Measurements from ENCODE around the gene CWC22. TPM values are rescaled to one million over a fixed set of nuclear protein-coding genes. Genes with fewer than 3 reads are reported as not detected.
"Not testable (repeated sequence)": the region's sequence is repeated elsewhere in the genome, so short reads cannot be mapped to it uniquely, and the experiment has no call there.

The CWC22 gene
- total and polyA plus RNA-seq, 2 of the 8 experiments (the other 6 are each of a cell fraction or from before 2014, with no cell fraction given) = 3.7 to 34.0 TPM

DNA sequence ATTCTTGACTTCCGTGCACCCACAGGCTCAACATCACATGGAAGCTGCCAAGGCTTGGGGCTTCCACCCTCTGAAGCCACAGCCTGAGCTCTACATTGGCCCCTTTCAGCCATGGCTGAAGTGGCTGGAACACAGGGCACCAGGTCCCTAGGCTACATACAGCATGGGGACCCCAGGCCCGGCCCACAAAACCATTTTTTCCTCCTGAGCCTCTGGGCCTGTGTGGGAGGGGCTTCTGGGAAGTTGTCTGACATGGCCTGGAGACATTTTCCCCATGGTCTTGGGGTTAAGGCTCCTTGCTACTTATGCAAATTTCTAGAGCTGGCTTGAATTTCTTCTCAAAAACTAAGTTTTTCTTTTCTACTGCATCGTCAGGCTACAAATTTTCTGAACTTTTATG lies 77.1 kb downstream of the CWC22 start:
- FAIRE-seq; H3K27ac ChIP-seq (ENCODE audit: low read depth, low read length); H4K20me1 ChIP-seq (replicated peaks in 1 of 2; ENCODE audit: control insufficient read depth in 1 of 2, insufficient read depth in 2 of 2, low read length in 2 of 2); H4K91ac ChIP-seq (replicated peaks; ENCODE audit: insufficient read length, low read length); H4K5ac ChIP-seq (ENCODE audit: insufficient read length, low read depth, low read length); H2BK20ac ChIP-seq (ENCODE audit: low read length); H3K4me1 ChIP-seq (replicated peaks in 1 of 4; ENCODE audit: control insufficient read depth in 3 of 4, insufficient read depth in 4 of 4, low read length in 3 of 4); H3K56ac ChIP-seq (replicated peaks; ENCODE audit: insufficient read length, low read depth, low read length); H3K36me3 ChIP-seq (ENCODE audit: control insufficient read depth in 2 of 4, insufficient read depth in 4 of 4, low read length in 3 of 4); H3K79me2 ChIP-seq (ENCODE audit: control insufficient read depth in 1 of 2, insufficient read depth in 2 of 2, low read length in 2 of 2); H2BK120ac ChIP-seq (replicated peaks; ENCODE audit: low read depth, low read length); H2BK5ac ChIP-seq (ENCODE audit: low read depth, low read length); H3K27me3 ChIP-seq (replicated peaks in 1 of 4; ENCODE audit: control insufficient read depth in 3 of 4, extremely low read depth in 1 of 4, insufficient read depth in 3 of 4, low read length in 3 of 4); H3K4me3 ChIP-seq (ENCODE audit: extremely low read depth in 1 of 4, insufficient read depth in 2 of 4, low read depth in 3 of 4, low read length in 4 of 4); H3K9ac ChIP-seq (replicated peaks in 1 of 4; ENCODE audit: extremely low read depth in 1 of 4, low read depth in 3 of 4, low read length in 3 of 4); H2AFZ ChIP-seq (ENCODE audit: low read length); H3K23me2 ChIP-seq (ENCODE audit: low read depth, low read length); H3K23ac ChIP-seq (ENCODE audit: insufficient read length); H2BK15ac ChIP-seq (ENCODE audit: low read length); H3K14ac ChIP-seq (ENCODE audit: insufficient read length); POLR2A ChIA-PET (ENCODE audit: partially characterized antibody); H2AK5ac ChIP-seq (ENCODE audit: low read depth, low read length); H3K79me1 ChIP-seq (ENCODE audit: low read depth, low read length); H2BK12ac ChIP-seq (ENCODE audit: low read depth, low read length); DNase-seq (ENCODE audit: low read depth in 1 of 2, low spot score in 2 of 2); H4K8ac ChIP-seq (ENCODE audit: extremely low read depth, insufficient read depth, low read length); H3K4ac ChIP-seq (replicated peaks; ENCODE audit: insufficient read length, low read depth, low read length); H3K18ac ChIP-seq (ENCODE audit: extremely low read depth, low read length); H3K4me2 ChIP-seq (ENCODE audit: insufficient read depth in 1 of 2, low read depth in 2 of 2, low read length in 2 of 2): not testable (repeated sequence)
- CTCF ChIA-PET (ENCODE audit: partially characterized antibody) = interaction anchor here (0.6 kb wide), 1 partner anchor 169 kb away, joined by 3 read pairs; no protein-coding TSS in a partner anchor
- H3K9me3 ChIP-seq (ENCODE audit: insufficient read depth in 2 of 2, low read depth in 1 of 2, low read length in 1 of 2) = peaks cover 10 to 16% of the 10 kb centered on the region in 2 experiments; a peak in 3 of 4 replicates
- WGBS, 2 experiments (ENCODE audit: extremely low coverage in 1 of 2, insufficient coverage in 1 of 2, insufficient read length in 1 of 2, insufficient replicate concordance in 2 of 2, low coverage in 1 of 2, low lambda C conversion rate in 2 of 2, missing lambda C conversion rate in 1 of 2) = 91% methylated on average over 3 of the region's 3 CpGs; no CpG with 5 or more reads in 1 of the 2 experiments

Data from H1 (cell line).